GM12878 (cell line): Measurements from ENCODE around the gene MRGPRF. TPM values are rescaled to one million over a fixed set of nuclear protein-coding genes. Genes with fewer than 3 reads are reported as not detected.

ENCODE experiments used
- ATAC-seq: fragments of 200-7000 bp; cut with Tn5 transposase; 3 replicates; pipeline ENCODE4 v1.9.1; 2020; ENCODE audit warnings: mild to moderate bottlenecking, moderate library complexity
- BruUV-seq: library from RNA; stranded (reverse); fragments of 400-500 nt; replicated peaks from 2 replicates; lab custom pipeline; 2021; lab: Mats Ljungman, UMichigan
- CTCF ChIA-PET: fragments of 300-600 bp; sonication (Branson Sonifier 250); formaldehyde crosslinking; extraction: SDS; loops from one replicate; lab custom pipeline; 2021; ENCODE audit warnings: inconsistent platforms; lab: Yijun Ruan, JAX
- POLR2A ChIA-PET: fragments of 350-600 bp; formaldehyde crosslinking; extraction: SDS; loops from one replicate; lab custom pipeline; 2021; ENCODE audit warnings: inconsistent platforms; lab: Charles Lee
- RAD21 ChIA-PET: fragments of 300-600 bp; sonication (Branson Sonifier 250); formaldehyde crosslinking; loops from one replicate; lab custom pipeline; 2023; ENCODE audit warnings: antibody characterized with exemption; ENCODE audit not compliant: unreplicated experiment; lab: Charles Lee
- SMC1A ChIA-PET: fragments of 300-600 bp; sonication (Branson Sonifier 250); formaldehyde crosslinking; loops from one replicate; lab custom pipeline; 2023; ENCODE audit not compliant: unreplicated experiment, uncharacterized antibody; lab: Charles Lee
- DNase-seq: peaks from one replicate; pipeline ENCODE4 v3.0.0-alpha.2; 2011; ENCODE audit warnings: low read depth, low spot score
- FAIRE-seq: peaks from 3 replicates; lab custom pipeline; 2011; peaks lifted over from hg19 to GRCh38; lab: Jason Lieb, UNC
- H2AFZ ChIP-seq: 2 replicates; pipeline ENCODE4 v1.6.0; 2011; ENCODE audit warnings: low read depth, low read length, control low read depth; ENCODE audit not compliant: control insufficient read depth
- H3K27ac ChIP-seq: 2 replicates; pipeline ENCODE4 v1.5.1; 2011; ENCODE audit warnings: control low read depth; ENCODE audit not compliant: control insufficient read depth, insufficient read depth
- H3K27me3 ChIP-seq, 2 experiments: replicated peaks in 1 of 2; 2 replicates each; pipeline versions ENCODE4 v1.6.0 to v1.6.1; 2011; ENCODE audit warnings: low read length in 1 of 2; ENCODE audit not compliant: control insufficient read depth in 2 of 2, insufficient read depth in 2 of 2
- H3K36me3 ChIP-seq, 2 experiments: 2 replicates each; pipeline ENCODE4 v1.5.1; 2011; ENCODE audit warnings: low read length in 1 of 2; ENCODE audit not compliant: control insufficient read depth in 2 of 2, insufficient read depth in 2 of 2
- H3K4me1 ChIP-seq: 2 replicates; pipeline ENCODE4 v1.6.1; 2011; ENCODE audit warnings: mild to moderate bottlenecking, low read length, moderate library complexity, mixed read lengths; ENCODE audit not compliant: control insufficient read depth, insufficient read depth
- H3K4me2 ChIP-seq: 2 replicates; pipeline ENCODE4 v1.6.0; 2011; ENCODE audit warnings: control low read depth; ENCODE audit not compliant: control insufficient read depth, insufficient read depth
- H3K4me3 ChIP-seq: fragments of 200-600 bp; sonication (generic); 2 replicates; pipeline ENCODE4 v1.5.1; 2016
- H3K79me2 ChIP-seq: 2 replicates; pipeline ENCODE4 v1.6.0; 2011; ENCODE audit warnings: low read length; ENCODE audit not compliant: control insufficient read depth, insufficient read depth
- H3K9ac ChIP-seq: 2 replicates; pipeline ENCODE4 v1.8.0; 2011; ENCODE audit warnings: low read length, control low read depth, mixed read lengths; ENCODE audit not compliant: control insufficient read depth, insufficient read depth
- H3K9me3 ChIP-seq: replicated peaks from 3 replicates; pipeline ENCODE4 v1.5.1; 2011; ENCODE audit warnings: mild to moderate bottlenecking, low read length; ENCODE audit not compliant: control insufficient read depth, insufficient read depth
- H4K20me1 ChIP-seq: 2 replicates; pipeline ENCODE4 v1.6.0; 2011; ENCODE audit not compliant: control insufficient read depth, insufficient read depth
- CREM ChIP-seq: IDR thresholded peaks from 2 replicates; pipeline ENCODE4 v1.6.1; 2014; ENCODE audit warnings: antibody characterized with exemption, low read depth
- GATAD2B ChIP-seq: fragments of 450-650 bp; conservative IDR thresholded peaks from 2 replicates; pipeline ENCODE4 v1.6.1; 2017; ENCODE audit warnings: low read depth, mild to moderate bottlenecking, moderate library complexity
- HDAC2 ChIP-seq: fragments of 200-600 bp; sonication (generic); IDR thresholded peaks from 2 replicates; pipeline ENCODE4 v1.6.1; 2017
- HDGF ChIP-seq: fragments of 450-650 bp; IDR thresholded peaks from 2 replicates; pipeline ENCODE4 v1.6.1; 2016; ENCODE audit warnings: antibody characterized with exemption
- KLF5 ChIP-seq: fragments of 450-650 bp; IDR thresholded peaks from 2 replicates; pipeline ENCODE4 v1.6.1; 2014; ENCODE audit warnings: mild to moderate bottlenecking; ENCODE audit not compliant: partially characterized antibody
- NFIC ChIP-seq: IDR thresholded peaks from 2 replicates; pipeline ENCODE4 v1.6.1; 2012; ENCODE audit warnings: low read depth, mild to moderate bottlenecking, inconsistent platforms, low read length, moderate library complexity
- NFYA ChIP-seq: IDR thresholded peaks from 2 replicates; pipeline ENCODE4 v1.6.1; 2011; ENCODE audit warnings: low read depth, mild to moderate bottlenecking, low read length, improper control_type of control experiment, borderline replicate concordance
- PAX5 ChIP-seq: IDR thresholded peaks from 2 replicates; pipeline ENCODE4 v1.6.1; 2011; ENCODE audit warnings: low read depth, low read length, borderline replicate concordance
- RAD51 ChIP-seq: fragments of 450-650 bp; IDR thresholded peaks from 2 replicates; pipeline ENCODE4 v1.6.1; 2016; ENCODE audit warnings: moderate library complexity, mild to moderate bottlenecking, inconsistent platforms
- RB1 ChIP-seq: fragments of 450-650 bp; formaldehyde crosslinking; IDR thresholded peaks from 2 replicates; pipeline ENCODE4 v1.6.1; 2017; ENCODE audit warnings: mild to moderate bottlenecking, borderline replicate concordance
- SIN3A ChIP-seq: IDR thresholded peaks from 2 replicates; pipeline ENCODE4 v1.6.1; 2012; ENCODE audit warnings: low read depth, low read length, improper control_type of control experiment
- SP1 ChIP-seq: IDR thresholded peaks from one replicate; pipeline ENCODE4 v1.6.1; 2011; ENCODE audit warnings: low read depth, low read length
- ZSCAN29 ChIP-seq: fragments of 450-650 bp; IDR thresholded peaks from 2 replicates; pipeline ENCODE4 v1.6.1; 2017; ENCODE audit warnings: mild to moderate bottlenecking, moderate library complexity
- ZZZ3 ChIP-seq: IDR thresholded peaks from 2 replicates; pipeline ENCODE4 v1.6.1; 2011; ENCODE audit warnings: low read depth; ENCODE audit not compliant: control insufficient read depth, insufficient read length
- WGBS: methylation state at CpG from one replicate; pipeline ENCODE4 v1.1.6; 2016; ENCODE audit warnings: low lambda C conversion rate; ENCODE audit not compliant: insufficient replicate concordance, insufficient coverage; ENCODE audit errors: missing lambda C conversion rate; 5-methylcytosine and 5-hydroxymethylcytosine counted together
- in situ Hi-C: fragments of 300-500 bp; cut with MboI; formaldehyde crosslinking; loops from 9 replicates; pipeline ENCODE4 v1.14.3; 2018; ENCODE audit warnings: mixed read lengths
- intact Hi-C: fragments of 100-400 bp; cut with micrococcal nuclease; formaldehyde crosslinking; loops from one replicate; pipeline ENCODE4 v1.14.2; 2022; ENCODE audit not compliant: unreplicated experiment
- polyA plus RNA-seq, 11 experiments: library from polyadenylated mRNA; depleted of rRNA in 4 of 11; unstranded in 6 of 11; stranded (reverse) in 5 of 11; fragments of >200 nt; fragmentation: Nextera tagmentation in 4 of 11; fragmentation: Illumina TruSeq in 1 of 11; extraction: Ambion mirVana in 4 of 11; extraction: Trizol in 1 of 11; gene quantifications; 1 replicate in 1 of 11; 2 replicates in 10 of 11; pipeline versions ENCODE4 v1.2.1 to v1.2.3, GENCODE V29; 2011 to 2016; ENCODE audit warnings: inconsistent platforms in 2 of 11, missing spikeins in 2 of 11, low read depth in 1 of 11
- total RNA-seq, 4 experiments: library from RNA; depleted of rRNA in 3 of 4; stranded (reverse); fragments of >200 nt in 3 of 4; fragmentation: Illumina TruSeq in 1 of 4; extraction: Trizol in 1 of 4; gene quantifications; 2 replicates each; pipeline versions ENCODE4 v1.2.1 to v1.2.3, GENCODE V29; 2013 to 2021

Gene MRGPRF
- total and polyA plus RNA-seq, 10 of the 15 experiments (the other 5 are each of a cell fraction or from before 2014, with no cell fraction given): not detected

- Histone ChIP-seq H3K9ac (no peak overlapping the region), H3K27ac (no peak overlapping the region), H3K27me3 (no peaks in the 10 kb centered on the region), H3K4me1 (peaks cover 3% of the 10 kb centered on the region; the same call in 1 of the 2 replicates), H3K36me3 (no peaks in the 10 kb centered on the region), H3K79me2 (no peaks in the 10 kb centered on the region), H3K4me2 (no peak overlapping the region), H2AFZ (no peak overlapping the region), H3K9me3 (no peaks in the 10 kb centered on the region), H3K4me3 (no peak overlapping the region), H4K20me1 (no peaks in the 10 kb centered on the region)
- 32% methylated on average over 4 of the region's 4 CpGs for WGBS
- CTCF ChIA-PET: no interaction called here
- SMC1A ChIA-PET: interaction anchor here (0.9 to 1.6 kb wide), 2 partner anchors 15 to 17 kb away, joined by 3 read pairs; no protein-coding TSS in a partner anchor
- RAD21 ChIA-PET: interaction anchor here (1.4 kb wide), 1 partner anchor 15 kb away, joined by 6 read pairs; no protein-coding TSS in a partner anchor
- intact Hi-C loops: no loop called here
- in situ Hi-C loops: no loop called here
- BruUV-seq: no TSS peak
- peak; percentile 32; the same call in 1 of the 2 replicates for TF ChIP-seq RAD51
- TF ChIP-seq SP1: no peak
- TF ChIP-seq PAX5: 0 out of 2 replicates have a peak, but pooled peaks have one; percentile 50
- POLR2A ChIA-PET: no interaction called here
- FAIRE-seq: peak; percentile 13
- ATAC-seq: peak; percentile 20; the same call in 2 of the 3 replicates
- DNase-seq: no peak
Observed at GRCh38 chr11:69040581-69041260, 27.7 kb upstream of the MRGPRF start.

GRCh38 chr11:69040051-69040450, 27.0 kb upstream of the MRGPRF start:
- 25% methylated on average over 6 of the region's 6 CpGs for WGBS
- no peak for ATAC-seq
- no peak for FAIRE-seq

More at GRCh38 chr11:69040051-69040450, 27.0 kb upstream of the MRGPRF start:
- TF ChIP-seq SIN3A: no peak
- no peak for TF ChIP-seq RAD51
- TF ChIP-seq ZZZ3: no peak
- TF ChIP-seq RB1: no peak
- TF ChIP-seq GATAD2B: no peak
- no peak for TF ChIP-seq KLF5
- TF ChIP-seq HDAC2: no peak
- no peak for TF ChIP-seq NFIC
- no peak for TF ChIP-seq ZSCAN29
- TF ChIP-seq NFYA: no peak
- no peak for TF ChIP-seq CREM
- no peak for TF ChIP-seq HDGF
- intact Hi-C loops (no loop called here), in situ Hi-C loops (no loop called here)
- H3K4me1 ChIP-seq: peaks cover 3% of the 10 kb centered on the region; the same call in 1 of the 2 replicates
- H3K9ac ChIP-seq: no peak overlapping the region
- H4K20me1 ChIP-seq: no peaks in the 10 kb centered on the region
- no peaks in the 10 kb centered on the region for H3K79me2 ChIP-seq
- ChIA-PET RAD21 (interaction anchor here (1.4 kb wide), 1 partner anchor 16 kb away, joined by 6 read pairs; no protein-coding TSS in a partner anchor), CTCF (no interaction called here), SMC1A (no interaction called here), POLR2A (no interaction called here)
- no peak overlapping the region for H3K4me3 ChIP-seq
- BruUV-seq: no TSS peak
- no peak overlapping the region for H3K4me2 ChIP-seq
- DNase-seq: no peak
- H3K27ac ChIP-seq: no peak overlapping the region
- no peaks in the 10 kb centered on the region for H3K9me3 ChIP-seq
- no peaks in the 10 kb centered on the region for H3K36me3 ChIP-seq
- H3K27me3 ChIP-seq: no peaks in the 10 kb centered on the region
- no peak overlapping the region for H2AFZ ChIP-seq
